Measurements from ENCODE around the gene ARIH2. TPM values are rescaled to one million over a fixed set of nuclear protein-coding genes. Genes with fewer than 3 reads are reported as not detected.

ARIH2 gene
- polyA plus RNA-seq, 1 donor from 2014 or later: 153 TPM

GRCh38 chr3:48993834-48994233, 75.2 kb downstream of the ARIH2 start:
- Histone ChIP-seq H3K9me3 (ENCODE audit: low read length) (no peaks in the 10 kb centered on the region), H3K4me3 (ENCODE audit: low read length) (no peak overlapping the region), H3K27me3 (ENCODE audit: insufficient read depth, low read depth, low read length) (no peaks in the 10 kb centered on the region), H3K36me3 (ENCODE audit: insufficient read depth, low read length) (no peaks in the 10 kb centered on the region), H2AFZ (ENCODE audit: low read depth, low read length) (no peak overlapping the region), H3K27ac (ENCODE audit: low read length) (no peak overlapping the region), H3K79me2 (replicated peaks; ENCODE audit: insufficient read depth, low read length) (peaks cover 16% of the 10 kb centered on the region), H3K4me2 (ENCODE audit: low read length) (no peak overlapping the region), H3K9me2 (ENCODE audit: insufficient read depth, low read length) (no peaks in the 10 kb centered on the region), H3K9ac (ENCODE audit: low read length) (no peak overlapping the region), H3F3A (ENCODE audit: insufficient read depth, low read length, poor library complexity, severe bottlenecking) (peaks cover 5% of the 10 kb centered on the region), H4K20me1 (ENCODE audit: insufficient read depth) (no peaks in the 10 kb centered on the region)
- no peak for TF ChIP-seq TAF1 (IDR thresholded peaks at IDR 0.05; ENCODE audit: low read depth)
- no peak for TF ChIP-seq RAD21 (conservative IDR thresholded peaks at IDR 0.05)
- no peak for TF ChIP-seq CTCF (IDR thresholded peaks at IDR 0.05; ENCODE audit: poor library complexity, severe bottlenecking)
- no peak for TF ChIP-seq REST (IDR thresholded peaks at IDR 0.05; ENCODE audit: borderline replicate concordance)
- TF ChIP-seq EP300 (conservative IDR thresholded peaks at IDR 0.05; ENCODE audit: poor library complexity, severe bottlenecking): no peak

- no peak overlapping the region for H3K4me3 ChIP-seq (ENCODE audit: low read length)
- TF ChIP-seq EP300 (conservative IDR thresholded peaks at IDR 0.05; ENCODE audit: poor library complexity, severe bottlenecking) (no peak), SMC3 (conservative IDR thresholded peaks at IDR 0.05; ENCODE audit: poor library complexity) (no peak), EZH2 (IDR thresholded peaks at IDR 0.05; ENCODE audit: borderline replicate concordance, insufficient read depth, low read length, poor library complexity, severe bottlenecking) (no peak)
- no peak overlapping the region for H3K27ac ChIP-seq (ENCODE audit: low read length)
- no peaks in the 10 kb centered on the region for H4K20me1 ChIP-seq (ENCODE audit: insufficient read depth)
- no peaks in the 10 kb centered on the region for H3F3A ChIP-seq (ENCODE audit: insufficient read depth, low read length, poor library complexity, severe bottlenecking)
- H3K27me3 ChIP-seq (ENCODE audit: insufficient read depth, low read depth, low read length): no peaks in the 10 kb centered on the region
- no peak overlapping the region for H3K9ac ChIP-seq (ENCODE audit: low read length)
- H3K4me2 ChIP-seq (ENCODE audit: low read length): no peak overlapping the region
- H2AFZ ChIP-seq (ENCODE audit: low read depth, low read length): no peak overlapping the region
- H3K9me3 ChIP-seq (ENCODE audit: low read length): no peaks in the 10 kb centered on the region
- no peaks in the 10 kb centered on the region for H3K36me3 ChIP-seq (ENCODE audit: insufficient read depth, low read length)
- peaks cover 6% of the 10 kb centered on the region for H3K79me2 ChIP-seq (replicated peaks; ENCODE audit: insufficient read depth, low read length)
- no peaks in the 10 kb centered on the region for H3K9me2 ChIP-seq (ENCODE audit: insufficient read depth, low read length)
These were observed 78.0 kb downstream of the ARIH2 start for GRCh38 chr3:48996640-48997039.

- TF ChIP-seq TAF1 (IDR thresholded peaks at IDR 0.05; ENCODE audit: low read depth) (no peak), CTCF (IDR thresholded peaks at IDR 0.05; ENCODE audit: poor library complexity, severe bottlenecking) (peak; percentile 19)
- Histone ChIP-seq H2AFZ (ENCODE audit: low read depth, low read length) (no peak overlapping the region), H3K9ac (ENCODE audit: low read length) (peak overlapping the region; percentile 46), H3K4me2 (ENCODE audit: low read length) (no peak overlapping the region), H3K27me3 (ENCODE audit: insufficient read depth, low read depth, low read length) (no peaks in the 10 kb centered on the region), H3K27ac (ENCODE audit: low read length) (peak overlapping the region; percentile 80), H3K36me3 (ENCODE audit: insufficient read depth, low read length) (no peaks in the 10 kb centered on the region), H3K79me2 (replicated peaks; ENCODE audit: insufficient read depth, low read length) (peaks cover under 1% of the 10 kb centered on the region), H3F3A (ENCODE audit: insufficient read depth, low read length, poor library complexity, severe bottlenecking) (no peaks in the 10 kb centered on the region), H3K9me3 (ENCODE audit: low read length) (no peaks in the 10 kb centered on the region), H4K20me1 (ENCODE audit: insufficient read depth) (no peaks in the 10 kb centered on the region), H3K4me3 (ENCODE audit: low read length) (no peak overlapping the region), H3K9me2 (ENCODE audit: insufficient read depth, low read length) (no peaks in the 10 kb centered on the region)
These were observed 78.5 kb downstream of the ARIH2 start for GRCh38 chr3:48997102-48997635.
